CD4-positive, alpha-beta T cell treated with Interleukin-1 beta for 1 hour (primary cell): ENCODE results near the gene PPP2R2D.
"Not testable (repeated sequence)": the region's sequence is repeated elsewhere in the genome, so short reads cannot be mapped to it uniquely, and the experiment has no call there.

Source experiments
- DNase-seq, 2 donors: peaks; one replicate each; pipeline ENCODE4 v3.0.0-alpha.2; 2020 to 2022

Gene PPP2R2D

GRCh38 chr10:131909014-131909808, 8.4 kb downstream of the PPP2R2D start:
- DNase-seq: no peak

GRCh38 chr10:131909929-131910328, 9.1 kb downstream of the PPP2R2D start:
- no peak for DNase-seq

- DNase-seq: no peak
Observed at GRCh38 chr10:131910663-131911314, 10.0 kb downstream of the PPP2R2D start.

GRCh38 chr10:131911451-131911850, 10.6 kb downstream of the PPP2R2D start:
- no peak for DNase-seq

GRCh38 chr10:131912620-131913019, 11.8 kb downstream of the PPP2R2D start:
- DNase-seq: no peak

GRCh38 chr10:131915484-131915883, 14.7 kb downstream of the PPP2R2D start:
- no peak for DNase-seq

GRCh38 chr10:131915990-131916766, 15.4 kb downstream of the PPP2R2D start:
- no peak for DNase-seq

- DNase-seq: not testable (repeated sequence)
Observed at GRCh38 chr10:131916767-131917160, 16.0 kb downstream of the PPP2R2D start.

GRCh38 chr10:131917496-131917895, 16.7 kb downstream of the PPP2R2D start:
- DNase-seq: not testable (repeated sequence)

- not testable (repeated sequence) for DNase-seq
Observed at GRCh38 chr10:131919461-131919860, 18.7 kb downstream of the PPP2R2D start.

- DNase-seq: no peak
Observed at GRCh38 chr10:131920151-131920550, 19.3 kb downstream of the PPP2R2D start.

GRCh38 chr10:131920693-131921092, 19.9 kb downstream of the PPP2R2D start:
- no peak for DNase-seq

GRCh38 chr10:131921184-131921583, 20.4 kb downstream of the PPP2R2D start:
- no peak for DNase-seq

GRCh38 chr10:131923038-131923756, 22.4 kb downstream of the PPP2R2D start:
- no peak for DNase-seq

- DNase-seq: no peak
Observed at GRCh38 chr10:131925011-131925649, 24.3 kb downstream of the PPP2R2D start.

- no peak for DNase-seq
Observed at GRCh38 chr10:131925716-131926115, 24.9 kb downstream of the PPP2R2D start.

GRCh38 chr10:131926253-131926652, 25.4 kb downstream of the PPP2R2D start:
- DNase-seq: no peak

- no peak for DNase-seq
Observed at GRCh38 chr10:131926743-131927595, 26.2 kb downstream of the PPP2R2D start.

- peak in 1 of 2 donors; percentile 43 for DNase-seq
Observed at GRCh38 chr10:131928248-131929095, 27.7 kb downstream of the PPP2R2D start.

GRCh38 chr10:131929122-131929845, 28.5 kb downstream of the PPP2R2D start:
- DNase-seq: no peak
